ENCODE results near the gene NXN. TPM values are rescaled to one million over a fixed set of nuclear protein-coding genes. Genes with fewer than 3 reads are reported as not detected.
"Not testable (repeated sequence)": the region's sequence is repeated elsewhere in the genome, so short reads cannot be mapped to it uniquely, and the experiment has no call there.

NXN gene
- total and polyA plus RNA-seq, 2 donors (not counting 1 experiment from before 2014, with no cell fraction given): 0.04 to 0.17 TPM

DNA sequence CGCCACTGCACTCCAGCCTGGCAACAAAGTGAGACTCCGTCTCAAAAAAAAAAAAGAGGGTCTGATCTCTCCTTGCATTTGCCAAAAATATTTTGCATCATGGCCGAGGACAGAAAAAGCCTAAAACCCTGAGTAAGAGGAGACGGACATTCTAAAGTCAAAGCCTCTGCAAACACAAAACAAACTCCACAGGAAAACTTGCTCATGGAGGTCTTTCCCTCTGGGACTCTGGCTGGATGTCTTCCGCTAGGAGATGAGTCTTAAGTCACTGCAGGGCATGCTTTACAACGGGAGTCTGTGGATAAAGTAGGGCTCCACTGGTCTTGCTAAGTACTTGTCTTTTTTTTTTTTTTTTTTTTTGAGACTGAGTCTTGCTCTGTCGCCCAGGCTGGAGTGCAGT is 123.4 kb downstream of the NXN start:
- no peak overlapping the region for H3K9ac ChIP-seq (ENCODE audit: low read length)
- H3K36me3 ChIP-seq (replicated peaks in 1 of 2; ENCODE audit: control extremely low read depth in 1 of 2, control insufficient read depth in 1 of 2, extremely low read depth in 1 of 2, insufficient read depth in 2 of 2, low read length in 1 of 2): no peaks in the 10 kb centered on the region
- ChIA-PET CTCF (interaction anchor here (0.6 kb wide), 2 partner anchors 51 to 60 kb away, joined by 3 read pairs; no protein-coding TSS in a partner anchor), POLR2A (no interaction called here)
- no peaks in the 10 kb centered on the region for H4K20me1 ChIP-seq (ENCODE audit: control insufficient read depth, insufficient read depth, low read length, poor library complexity, severe bottlenecking)
- TF ChIP-seq, protein P1, sequence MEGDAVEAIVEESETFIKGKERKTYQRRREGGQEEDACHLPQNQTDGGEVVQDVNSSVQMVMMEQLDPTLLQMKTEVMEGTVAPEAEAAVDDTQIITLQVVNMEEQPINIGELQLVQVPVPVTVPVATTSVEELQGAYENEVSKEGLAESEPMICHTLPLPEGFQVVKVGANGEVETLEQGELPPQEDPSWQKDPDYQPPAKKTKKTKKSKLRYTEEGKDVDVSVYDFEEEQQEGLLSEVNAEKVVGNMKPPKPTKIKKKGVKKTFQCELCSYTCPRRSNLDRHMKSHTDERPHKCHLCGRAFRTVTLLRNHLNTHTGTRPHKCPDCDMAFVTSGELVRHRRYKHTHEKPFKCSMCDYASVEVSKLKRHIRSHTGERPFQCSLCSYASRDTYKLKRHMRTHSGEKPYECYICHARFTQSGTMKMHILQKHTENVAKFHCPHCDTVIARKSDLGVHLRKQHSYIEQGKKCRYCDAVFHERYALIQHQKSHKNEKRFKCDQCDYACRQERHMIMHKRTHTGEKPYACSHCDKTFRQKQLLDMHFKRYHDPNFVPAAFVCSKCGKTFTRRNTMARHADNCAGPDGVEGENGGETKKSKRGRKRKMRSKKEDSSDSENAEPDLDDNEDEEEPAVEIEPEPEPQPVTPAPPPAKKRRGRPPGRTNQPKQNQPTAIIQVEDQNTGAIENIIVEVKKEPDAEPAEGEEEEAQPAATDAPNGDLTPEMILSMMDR (IDR thresholded peaks at IDR 0.05): no peak
- no peak for TF ChIP-seq EZH2 (IDR thresholded peaks at IDR 0.05; ENCODE audit: borderline replicate concordance, insufficient read depth, low read depth, low read length, poor library complexity, severe bottlenecking)
- H3K4me1 ChIP-seq (ENCODE audit: control insufficient read depth in 2 of 2, insufficient read depth in 2 of 2, low read length in 2 of 2): no peaks in the 10 kb centered on the region
- ATAC-seq (ENCODE audit: low read depth) (no peak), DNase-seq (no peak)
- H2AFZ ChIP-seq (ENCODE audit: insufficient read depth, low read depth, low read length, poor library complexity, severe bottlenecking): no peak overlapping the region
- 96% methylated on average over 5 of the region's 7 CpGs for WGBS (ENCODE audit: insufficient coverage)
- no peak overlapping the region for H3K4me3 ChIP-seq (ENCODE audit: control extremely low read depth in 1 of 5, extremely low read depth in 1 of 5, insufficient read depth in 1 of 5, low read depth in 2 of 5, low read length in 4 of 5)
- H3K9me3 Mint-ChIP-seq (ENCODE audit: insufficient read depth): no peaks in the 10 kb centered on the region
- H3K4me2 ChIP-seq (replicated peaks; ENCODE audit: low read depth, low read length, poor library complexity, severe bottlenecking): no peak overlapping the region
- no peaks in the 10 kb centered on the region for H3K9me3 ChIP-seq (ENCODE audit: control extremely low read depth in 1 of 3, control insufficient read depth in 2 of 3, insufficient read depth in 1 of 3, low read length in 2 of 3)
- H3K79me2 ChIP-seq (ENCODE audit: control insufficient read depth, insufficient read depth, low read length): no peaks in the 10 kb centered on the region
- no peak overlapping the region for H3K27ac ChIP-seq (ENCODE audit: low read length in 2 of 2)
- H3K27me3 ChIP-seq (replicated peaks in 1 of 4; ENCODE audit: control extremely low read depth in 1 of 4, control insufficient read depth in 3 of 4, insufficient read depth in 4 of 4, low read length in 3 of 4): no peaks in the 10 kb centered on the region
- no peaks in the 10 kb centered on the region for H3K4me1 Mint-ChIP-seq
- intact Hi-C loops (cut with micrococcal nuclease): no loop called here
- H3K4me3 Mint-ChIP-seq: no peak overlapping the region
- peaks cover 15% of the 10 kb centered on the region for H3K27me3 Mint-ChIP-seq
- H3K27ac Mint-ChIP-seq: no peak overlapping the region

DNA sequence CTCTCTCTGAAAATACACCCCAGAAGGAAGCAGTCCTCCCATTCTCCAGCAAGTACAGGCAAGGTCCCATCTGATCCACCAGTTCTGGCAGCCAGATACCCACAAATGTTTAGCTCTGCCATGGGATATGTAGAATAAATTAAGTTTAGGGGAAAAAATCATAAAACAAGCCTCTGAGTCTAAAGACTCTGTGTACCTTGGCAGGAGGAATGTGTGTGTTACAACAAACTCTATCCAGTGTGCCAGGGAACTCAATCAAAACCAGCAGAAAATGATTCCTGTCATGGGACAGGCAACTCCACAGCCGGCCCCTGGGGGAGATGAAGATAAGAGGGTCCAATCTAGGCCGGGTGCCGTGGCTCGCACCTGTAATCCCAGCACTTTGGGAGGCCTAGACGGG is 124.0 kb downstream of the NXN start:
- H3K9ac ChIP-seq (ENCODE audit: low read length): no peak overlapping the region
- H2AFZ ChIP-seq (ENCODE audit: insufficient read depth, low read depth, low read length, poor library complexity, severe bottlenecking): no peak overlapping the region
- H3K27ac ChIP-seq (ENCODE audit: low read length in 2 of 2): no peak overlapping the region
- H3K27me3 ChIP-seq (replicated peaks in 1 of 4; ENCODE audit: control extremely low read depth in 1 of 4, control insufficient read depth in 3 of 4, insufficient read depth in 4 of 4, low read length in 3 of 4): no peaks in the 10 kb centered on the region
- ATAC-seq (ENCODE audit: low read depth) (no peak), DNase-seq (no peak)
- no peak overlapping the region for H3K4me3 Mint-ChIP-seq
- H3K27me3 Mint-ChIP-seq: peaks cover 17% of the 10 kb centered on the region
- ChIA-PET CTCF (interaction anchor here (0.6 kb wide), 1 partner anchor 51 kb away, joined by 3 read pairs; no protein-coding TSS in a partner anchor), POLR2A (no interaction called here)
- no peaks in the 10 kb centered on the region for H3K9me3 ChIP-seq (ENCODE audit: control extremely low read depth in 1 of 3, control insufficient read depth in 2 of 3, insufficient read depth in 1 of 3, low read length in 2 of 3)
- H3K9me3 Mint-ChIP-seq (ENCODE audit: insufficient read depth): no peaks in the 10 kb centered on the region
- no peak overlapping the region for H3K4me2 ChIP-seq (replicated peaks; ENCODE audit: low read depth, low read length, poor library complexity, severe bottlenecking)
- no peaks in the 10 kb centered on the region for H4K20me1 ChIP-seq (ENCODE audit: control insufficient read depth, insufficient read depth, low read length, poor library complexity, severe bottlenecking)
- no peaks in the 10 kb centered on the region for H3K4me1 ChIP-seq (ENCODE audit: control insufficient read depth in 2 of 2, insufficient read depth in 2 of 2, low read length in 2 of 2)
- no peaks in the 10 kb centered on the region for H3K4me1 Mint-ChIP-seq
- no peak overlapping the region for H3K27ac Mint-ChIP-seq
- TF ChIP-seq EZH2 (IDR thresholded peaks at IDR 0.05; ENCODE audit: borderline replicate concordance, insufficient read depth, low read depth, low read length, poor library complexity, severe bottlenecking): no peak
- TF ChIP-seq, protein P1 (IDR thresholded peaks at IDR 0.05): no peak
- intact Hi-C loops (cut with micrococcal nuclease): no loop called here
- H3K4me3 ChIP-seq (ENCODE audit: control extremely low read depth in 1 of 5, extremely low read depth in 1 of 5, insufficient read depth in 1 of 5, low read depth in 2 of 5, low read length in 4 of 5): no peak overlapping the region
- WGBS (ENCODE audit: insufficient coverage): 98% methylated on average over 4 of the region's 5 CpGs
- H3K79me2 ChIP-seq (ENCODE audit: control insufficient read depth, insufficient read depth, low read length): no peaks in the 10 kb centered on the region
- H3K36me3 ChIP-seq (replicated peaks in 1 of 2; ENCODE audit: control extremely low read depth in 1 of 2, control insufficient read depth in 1 of 2, extremely low read depth in 1 of 2, insufficient read depth in 2 of 2, low read length in 1 of 2): no peaks in the 10 kb centered on the region

DNA sequence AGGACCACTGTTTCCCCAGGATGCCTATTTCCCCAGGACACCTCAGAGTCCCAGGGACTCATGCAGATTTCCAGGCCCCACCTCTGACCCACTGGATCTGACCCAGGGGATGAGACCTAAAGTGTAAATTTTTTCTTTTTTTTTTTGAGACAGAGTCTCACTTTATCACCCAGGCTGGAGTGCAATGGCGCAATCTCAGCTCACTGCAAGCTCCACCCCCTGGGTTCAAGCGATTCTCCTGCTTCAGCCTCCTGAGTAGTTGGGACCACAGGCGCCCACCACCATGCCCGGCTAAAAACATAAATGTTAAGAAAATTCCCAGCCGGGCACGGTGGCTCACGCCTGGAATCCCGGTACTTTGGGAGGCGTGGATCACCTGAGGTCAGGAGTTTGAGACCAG is 126.7 kb downstream of the NXN start:
- H3K9me3 ChIP-seq (ENCODE audit: control extremely low read depth in 1 of 3, control insufficient read depth in 2 of 3, insufficient read depth in 1 of 3, low read length in 2 of 3); H3K4me3 Mint-ChIP-seq; H3K27me3 ChIP-seq (replicated peaks in 1 of 4; ENCODE audit: control extremely low read depth in 1 of 4, control insufficient read depth in 3 of 4, insufficient read depth in 4 of 4, low read length in 3 of 4); H4K20me1 ChIP-seq (ENCODE audit: control insufficient read depth, insufficient read depth, low read length, poor library complexity, severe bottlenecking); H3K9ac ChIP-seq (ENCODE audit: low read length); ATAC-seq (ENCODE audit: low read depth); H3K4me3 ChIP-seq (ENCODE audit: control extremely low read depth in 1 of 5, extremely low read depth in 1 of 5, insufficient read depth in 1 of 5, low read depth in 2 of 5, low read length in 4 of 5); H3K4me2 ChIP-seq (replicated peaks; ENCODE audit: low read depth, low read length, poor library complexity, severe bottlenecking); intact Hi-C loops (cut with micrococcal nuclease); POLR2A ChIA-PET; H2AFZ ChIP-seq (ENCODE audit: insufficient read depth, low read depth, low read length, poor library complexity, severe bottlenecking); H3K27ac ChIP-seq (ENCODE audit: low read length in 2 of 2); H3K4me1 ChIP-seq (ENCODE audit: control insufficient read depth in 2 of 2, insufficient read depth in 2 of 2, low read length in 2 of 2); H3K9me3 Mint-ChIP-seq (ENCODE audit: insufficient read depth); CTCF ChIA-PET; H3K79me2 ChIP-seq (ENCODE audit: control insufficient read depth, insufficient read depth, low read length); H3K4me1 Mint-ChIP-seq; DNase-seq; H3K27ac Mint-ChIP-seq; H3K36me3 ChIP-seq (replicated peaks in 1 of 2; ENCODE audit: control extremely low read depth in 1 of 2, control insufficient read depth in 1 of 2, extremely low read depth in 1 of 2, insufficient read depth in 2 of 2, low read length in 1 of 2): not testable (repeated sequence)
- H3K27me3 Mint-ChIP-seq: peaks cover 35% of the 10 kb centered on the region
- WGBS (ENCODE audit: insufficient coverage): 96% methylated on average over 9 of the region's 9 CpGs

All from B cell (primary cell).